ENCODE data around the gene EPS8.

Gene EPS8

DNA sequence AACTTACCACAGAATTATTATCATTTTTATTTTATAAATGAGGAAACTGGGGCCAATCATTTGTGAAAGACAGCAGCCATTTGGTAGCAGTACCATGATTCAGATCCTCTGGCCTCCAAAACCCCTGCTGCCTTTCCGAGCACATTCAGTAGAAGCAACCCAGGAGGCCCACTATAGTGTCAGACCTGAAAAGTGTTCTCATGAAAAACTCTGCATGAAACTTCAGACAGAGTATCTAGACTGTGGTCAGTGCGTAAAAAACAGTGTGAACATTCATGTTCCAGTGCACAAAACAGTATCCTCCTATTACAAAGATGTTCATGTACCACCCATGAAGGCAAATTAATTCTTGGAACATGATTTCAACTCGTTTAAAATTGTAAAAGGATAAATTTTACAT, 112.0 kb downstream of the EPS8 start:
- no peak for DNase-seq (ENCODE audit: low read depth, low spot score)
- TF ChIP-seq SUZ12 (IDR thresholded peaks at IDR 0.05; ENCODE audit: extremely low read depth, insufficient read depth, insufficient read length) (no peak), ZNF274 (IDR thresholded peaks at IDR 0.05; ENCODE audit: low read depth, low read length) (no peak), YY1 (IDR thresholded peaks at IDR 0.05; ENCODE audit: insufficient read depth, insufficient read length) (no peak)
- H3K4me3 ChIP-seq (ENCODE audit: insufficient read length, low read depth) = no peak overlapping the region
- H3K9me3 ChIP-seq (ENCODE audit: insufficient read depth, low read length) = no peaks in the 10 kb centered on the region
- no peaks in the 10 kb centered on the region for H3K36me3 ChIP-seq (ENCODE audit: insufficient read depth, insufficient read length, low read length)
- H3K27me3 ChIP-seq (ENCODE audit: insufficient read depth, insufficient read length) = no peaks in the 10 kb centered on the region
- H3K9ac ChIP-seq (ENCODE audit: insufficient read length, low read depth) = no peak overlapping the region
- no peaks in the 10 kb centered on the region for H3K4me1 ChIP-seq (ENCODE audit: insufficient read depth, insufficient read length)

DNA sequence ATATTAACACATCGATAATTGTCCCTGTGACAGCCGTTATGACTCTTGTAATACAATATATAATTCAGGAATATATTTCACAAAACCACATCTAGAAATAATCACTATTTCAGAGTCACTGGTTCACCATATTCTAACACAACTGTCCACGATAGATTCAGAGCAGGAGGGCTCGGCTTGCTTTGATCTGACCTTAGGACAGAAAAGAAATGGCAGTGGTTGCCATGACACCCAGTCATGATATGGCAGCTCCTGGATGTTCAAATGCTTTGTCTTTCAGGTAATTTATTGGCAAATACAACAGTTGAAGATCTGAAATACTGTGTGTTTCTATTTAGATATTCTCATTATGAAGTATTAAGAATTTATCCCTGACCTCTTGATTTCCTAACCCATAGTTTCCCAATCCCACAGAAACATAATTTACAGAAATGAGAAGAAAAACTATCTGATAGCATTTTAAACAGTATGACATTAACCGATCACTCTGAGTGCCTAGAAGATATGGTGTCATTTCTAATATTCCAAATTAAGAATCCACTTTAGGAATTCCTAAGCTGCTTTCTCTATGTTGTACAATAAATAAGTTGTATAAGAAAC, 116.4 kb downstream of the EPS8 start:
- no peaks in the 10 kb centered on the region for H3K4me1 ChIP-seq (ENCODE audit: insufficient read depth, insufficient read length)
- TF ChIP-seq YY1 (IDR thresholded peaks at IDR 0.05; ENCODE audit: insufficient read depth, insufficient read length) (no peak), ZNF274 (IDR thresholded peaks at IDR 0.05; ENCODE audit: low read depth, low read length) (no peak)

DNA sequence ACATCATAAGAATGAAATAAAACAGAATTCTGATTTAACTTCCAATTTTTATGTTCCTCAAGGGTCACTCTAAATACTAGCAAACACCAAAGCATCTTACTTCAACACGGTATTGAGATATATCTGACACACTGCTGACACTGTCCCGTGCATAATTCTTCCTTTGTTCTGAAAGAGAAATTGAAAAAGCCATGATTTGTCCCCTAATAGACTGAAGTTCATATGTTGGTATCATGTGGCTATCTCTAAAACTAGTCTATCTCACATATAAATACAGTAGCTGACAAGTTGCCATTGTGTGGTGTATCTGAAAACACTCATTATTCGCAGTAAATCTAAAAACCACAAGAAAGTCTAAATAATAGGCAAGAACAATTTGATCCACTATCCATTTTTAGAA, 118.4 kb downstream of the EPS8 start:
- H3K27me3 ChIP-seq (ENCODE audit: insufficient read depth, insufficient read length) = no peaks in the 10 kb centered on the region
- TF ChIP-seq SUZ12 (IDR thresholded peaks at IDR 0.05; ENCODE audit: extremely low read depth, insufficient read depth, insufficient read length) = no peak
- TF ChIP-seq YY1 (IDR thresholded peaks at IDR 0.05; ENCODE audit: insufficient read depth, insufficient read length) = no peak
- TF ChIP-seq ZNF274 (IDR thresholded peaks at IDR 0.05; ENCODE audit: low read depth, low read length) = no peak

More for the DNA sequence above, 116.4 kb downstream of the EPS8 start:
- no peaks in the 10 kb centered on the region for H3K9me3 ChIP-seq (ENCODE audit: insufficient read depth, low read length)
- no peak for DNase-seq (ENCODE audit: low read depth, low spot score)
- H3K36me3 ChIP-seq (ENCODE audit: insufficient read depth, insufficient read length, low read length) = no peaks in the 10 kb centered on the region
- H3K9ac ChIP-seq (ENCODE audit: insufficient read length, low read depth) = no peak overlapping the region
- no peak overlapping the region for H3K4me3 ChIP-seq (ENCODE audit: insufficient read length, low read depth)
- no peaks in the 10 kb centered on the region for H3K27me3 ChIP-seq (ENCODE audit: insufficient read depth, insufficient read length)

GRCh38 chr12:15669256-15669948, 119.8 kb downstream of the EPS8 start:
- DNase-seq (ENCODE audit: low read depth, low spot score) = no peak
- no peaks in the 10 kb centered on the region for H3K27me3 ChIP-seq (ENCODE audit: insufficient read depth, insufficient read length)
- H3K4me3 ChIP-seq (ENCODE audit: insufficient read length, low read depth) = no peak overlapping the region
- no peaks in the 10 kb centered on the region for H3K4me1 ChIP-seq (ENCODE audit: insufficient read depth, insufficient read length)
- TF ChIP-seq YY1 (IDR thresholded peaks at IDR 0.05; ENCODE audit: insufficient read depth, insufficient read length) (no peak), SUZ12 (IDR thresholded peaks at IDR 0.05; ENCODE audit: extremely low read depth, insufficient read depth, insufficient read length) (no peak), ZNF274 (IDR thresholded peaks at IDR 0.05; ENCODE audit: low read depth, low read length) (no peak)
- H3K9me3 ChIP-seq (ENCODE audit: insufficient read depth, low read length) = no peaks in the 10 kb centered on the region
- no peaks in the 10 kb centered on the region for H3K36me3 ChIP-seq (ENCODE audit: insufficient read depth, insufficient read length, low read length)
- no peak overlapping the region for H3K9ac ChIP-seq (ENCODE audit: insufficient read length, low read depth)

More for the DNA sequence above, 118.4 kb downstream of the EPS8 start:
- Histone ChIP-seq H3K4me1 (ENCODE audit: insufficient read depth, insufficient read length) (no peaks in the 10 kb centered on the region), H3K36me3 (ENCODE audit: insufficient read depth, insufficient read length, low read length) (no peaks in the 10 kb centered on the region), H3K4me3 (ENCODE audit: insufficient read length, low read depth) (no peak overlapping the region), H3K9me3 (ENCODE audit: insufficient read depth, low read length) (no peaks in the 10 kb centered on the region), H3K9ac (ENCODE audit: insufficient read length, low read depth) (no peak overlapping the region)
- no peak for DNase-seq (ENCODE audit: low read depth, low spot score)

DNA sequence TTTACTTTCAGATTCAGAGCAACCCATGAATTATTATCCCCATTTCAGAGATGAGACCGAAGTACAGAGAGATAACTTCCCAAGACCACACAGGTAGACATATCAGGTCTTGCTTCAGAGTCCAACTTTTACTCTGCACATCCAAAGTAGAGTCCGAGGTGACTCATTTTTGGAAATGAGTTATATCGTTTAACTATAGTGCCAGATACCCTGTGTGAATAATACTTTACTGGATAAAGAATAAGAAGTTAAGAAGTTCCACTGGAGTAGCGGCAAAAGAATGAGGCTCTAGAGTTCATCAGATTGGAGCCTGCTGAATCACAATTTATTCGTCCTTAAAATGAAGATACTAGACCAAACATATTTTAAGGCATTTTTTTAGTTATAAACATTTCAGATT, 124.7 kb downstream of the EPS8 start:
- H3K9me3 ChIP-seq (ENCODE audit: insufficient read depth, low read length) = no peaks in the 10 kb centered on the region
- no peaks in the 10 kb centered on the region for H3K36me3 ChIP-seq (ENCODE audit: insufficient read depth, insufficient read length, low read length)
- TF ChIP-seq SUZ12 (IDR thresholded peaks at IDR 0.05; ENCODE audit: extremely low read depth, insufficient read depth, insufficient read length) (no peak), ZNF274 (IDR thresholded peaks at IDR 0.05; ENCODE audit: low read depth, low read length) (no peak), YY1 (IDR thresholded peaks at IDR 0.05; ENCODE audit: insufficient read depth, insufficient read length) (no peak)

GRCh38 chr12:15662983-15663659, 126.1 kb downstream of the EPS8 start:
- Histone ChIP-seq H3K4me3 (ENCODE audit: insufficient read length, low read depth) (no peak overlapping the region), H3K9ac (ENCODE audit: insufficient read length, low read depth) (no peak overlapping the region), H3K27me3 (ENCODE audit: insufficient read depth, insufficient read length) (no peaks in the 10 kb centered on the region), H3K36me3 (ENCODE audit: insufficient read depth, insufficient read length, low read length) (no peaks in the 10 kb centered on the region), H3K9me3 (ENCODE audit: insufficient read depth, low read length) (no peaks in the 10 kb centered on the region), H3K4me1 (ENCODE audit: insufficient read depth, insufficient read length) (no peaks in the 10 kb centered on the region)
- no peak for TF ChIP-seq ZNF274 (IDR thresholded peaks at IDR 0.05; ENCODE audit: low read depth, low read length)
- no peak for TF ChIP-seq YY1 (IDR thresholded peaks at IDR 0.05; ENCODE audit: insufficient read depth, insufficient read length)
- TF ChIP-seq SUZ12 (IDR thresholded peaks at IDR 0.05; ENCODE audit: extremely low read depth, insufficient read depth, insufficient read length) = no peak
- no peak for DNase-seq (ENCODE audit: low read depth, low spot score)

More for the DNA sequence above, 124.7 kb downstream of the EPS8 start:
- no peaks in the 10 kb centered on the region for H3K4me1 ChIP-seq (ENCODE audit: insufficient read depth, insufficient read length)
- no peak overlapping the region for H3K4me3 ChIP-seq (ENCODE audit: insufficient read length, low read depth)
- no peaks in the 10 kb centered on the region for H3K27me3 ChIP-seq (ENCODE audit: insufficient read depth, insufficient read length)
- no peak overlapping the region for H3K9ac ChIP-seq (ENCODE audit: insufficient read length, low read depth)
- DNase-seq (ENCODE audit: low read depth, low spot score) = no peak

- H3K4me1 ChIP-seq (ENCODE audit: insufficient read depth, insufficient read length) = no peaks in the 10 kb centered on the region
- H3K4me3 ChIP-seq (ENCODE audit: insufficient read length, low read depth) = no peak overlapping the region
- H3K9me3 ChIP-seq (ENCODE audit: insufficient read depth, low read length) = no peaks in the 10 kb centered on the region
- H3K9ac ChIP-seq (ENCODE audit: insufficient read length, low read depth) = no peak overlapping the region
- H3K36me3 ChIP-seq (ENCODE audit: insufficient read depth, insufficient read length, low read length) = no peaks in the 10 kb centered on the region
- no peak for DNase-seq (ENCODE audit: low read depth, low spot score)
- H3K27me3 ChIP-seq (ENCODE audit: insufficient read depth, insufficient read length) = no peaks in the 10 kb centered on the region
- TF ChIP-seq ZNF274 (IDR thresholded peaks at IDR 0.05; ENCODE audit: low read depth, low read length) = no peak
- TF ChIP-seq YY1 (IDR thresholded peaks at IDR 0.05; ENCODE audit: insufficient read depth, insufficient read length) = no peak
- no peak for TF ChIP-seq SUZ12 (IDR thresholded peaks at IDR 0.05; ENCODE audit: extremely low read depth, insufficient read depth, insufficient read length)
Measured at GRCh38 chr12:15662303-15662980, 126.7 kb downstream of the EPS8 start.
